ENCODE data around the gene ADGRG6. TPM values are rescaled to one million over a fixed set of nuclear protein-coding genes. Genes with fewer than 3 reads are reported as not detected.
"Not testable (repeated sequence)": the region's sequence is repeated elsewhere in the genome, so short reads cannot be mapped to it uniquely, and the experiment has no call there.

The ADGRG6 gene
- total and polyA plus RNA-seq, 3 experiments from 2014 or later, result 0.35 to 0.97 TPM; not detected in 1

DNA sequence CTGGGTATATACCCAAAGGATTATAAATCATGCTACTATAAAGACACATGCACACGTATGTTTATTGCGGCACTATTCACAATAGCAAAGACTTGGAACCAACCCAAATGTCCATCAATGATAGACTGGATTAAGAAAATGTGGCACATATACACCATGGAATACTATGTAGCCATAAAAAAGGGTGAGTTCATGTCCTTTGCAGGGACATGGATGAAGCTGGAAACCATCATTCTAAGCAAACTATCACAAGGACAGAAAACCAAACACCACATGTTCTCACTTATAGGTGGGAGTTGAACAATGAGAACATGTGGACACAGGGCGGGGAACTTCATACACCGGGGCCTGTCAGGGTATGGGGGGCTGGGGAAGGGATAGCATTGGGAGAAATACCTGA lies 18.7 kb upstream of the ADGRG6 start:
- H3K9me3 Mint-ChIP-seq, H3K4me3 Mint-ChIP-seq: not testable (repeated sequence)

DNA sequence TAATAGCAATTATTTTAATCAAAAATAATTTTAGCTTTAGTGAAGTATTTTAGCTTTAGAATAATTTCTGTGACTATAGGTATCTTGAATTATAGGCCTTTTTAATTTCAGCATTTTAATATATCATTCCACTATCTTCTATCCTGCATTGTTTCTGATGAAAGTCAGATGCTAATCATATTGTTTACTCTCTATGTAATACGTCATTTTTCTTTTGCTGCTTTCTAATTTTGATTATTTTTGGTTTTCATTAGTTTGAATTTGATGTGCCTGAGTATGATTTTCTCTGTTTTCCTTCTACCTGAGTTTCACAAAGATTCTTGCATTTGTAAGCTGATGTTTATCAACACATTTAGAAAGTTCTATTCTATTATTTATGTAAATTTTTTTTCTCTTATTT lies 17.4 kb upstream of the ADGRG6 start:
- Histone ChIP-seq H3K9me3 (ENCODE audit: low read length) (no peaks in the 10 kb centered on the region), H3K27me3 (ENCODE audit: insufficient read depth, low read length, poor library complexity, severe bottlenecking) (no peaks in the 10 kb centered on the region), H3K36me3 (ENCODE audit: insufficient read depth, low read length) (no peaks in the 10 kb centered on the region), H3K4me3 (ENCODE audit: low read length) (no peak overlapping the region), H3K4me1 (ENCODE audit: insufficient read depth, low read length) (no peaks in the 10 kb centered on the region), H3K27ac (ENCODE audit: low read depth, low read length) (no peak overlapping the region)
- H3K27me3 Mint-ChIP-seq, result peaks cover 9 to 10% of the 10 kb centered on the region in 2 donors
- POLR2A ChIA-PET, result no interaction called here
- H3K4me1 Mint-ChIP-seq, result no peaks in the 10 kb centered on the region
- H3K9me3 Mint-ChIP-seq, result peaks cover 0 to 8% (median 0%) of the 10 kb centered on the region in 5 donors
- CTCF ChIA-PET, result no interaction called here
- H3K27ac Mint-ChIP-seq, result no peak overlapping the region
- H3K4me3 Mint-ChIP-seq, result no peak overlapping the region
- H3K36me3 Mint-ChIP-seq, result no peaks in the 10 kb centered on the region
- no peak for DNase-seq

More for the DNA sequence above, 18.7 kb upstream of the ADGRG6 start:
- H3K27ac ChIP-seq (ENCODE audit: low read depth, low read length); H3K4me1 ChIP-seq (ENCODE audit: insufficient read depth, low read length); H3K36me3 Mint-ChIP-seq; CTCF ChIA-PET; H3K27me3 ChIP-seq (ENCODE audit: insufficient read depth, low read length, poor library complexity, severe bottlenecking); H3K9me3 ChIP-seq (ENCODE audit: low read length); DNase-seq; H3K4me1 Mint-ChIP-seq; H3K36me3 ChIP-seq (ENCODE audit: insufficient read depth, low read length); POLR2A ChIA-PET; H3K4me3 ChIP-seq (ENCODE audit: low read length); H3K27ac Mint-ChIP-seq: not testable (repeated sequence)
- H3K27me3 Mint-ChIP-seq, result peaks cover 7 to 13% of the 10 kb centered on the region in 2 donors

DNA sequence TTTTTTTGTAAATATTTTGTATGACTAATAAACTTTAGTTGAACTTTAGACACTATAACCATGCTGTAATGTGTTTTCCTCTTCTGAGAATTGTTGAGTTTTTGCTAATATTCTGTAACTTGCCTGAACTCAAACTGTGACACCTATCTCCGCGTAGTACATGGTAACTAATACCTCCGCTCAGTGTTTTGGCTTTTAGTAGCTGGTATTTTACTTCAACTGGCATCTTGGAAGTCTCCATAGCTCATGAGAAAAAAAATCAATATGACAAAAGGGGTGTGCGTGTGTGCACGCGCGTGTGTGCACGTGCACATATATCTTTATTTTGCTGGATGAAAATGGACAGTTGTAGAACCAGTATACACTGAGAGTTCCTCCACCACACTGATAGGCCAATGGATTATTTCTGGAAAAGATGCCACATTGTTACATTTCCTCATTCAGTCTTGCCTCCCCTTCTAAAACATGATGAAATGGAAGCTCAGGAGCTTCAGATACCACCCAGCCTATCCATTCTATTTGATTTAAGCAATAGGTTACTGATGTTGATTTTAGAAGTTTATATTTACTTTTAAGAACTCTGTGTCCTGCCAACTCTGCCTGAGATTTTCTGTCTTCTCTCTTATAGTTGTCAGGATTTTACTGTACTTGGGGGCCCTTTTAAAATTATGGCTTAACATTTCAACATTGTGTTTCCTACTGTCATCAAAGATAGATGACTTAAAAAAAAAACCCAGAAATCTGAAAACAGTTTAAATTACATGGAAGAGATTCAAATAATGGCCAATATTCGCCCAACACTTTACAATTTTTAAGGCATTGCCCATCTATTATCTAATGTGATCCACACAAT lies 16.3 kb upstream of the ADGRG6 start:
- no peaks in the 10 kb centered on the region for H3K9me3 ChIP-seq (ENCODE audit: low read length)
- Mint-ChIP-seq H3K4me3 (no peak overlapping the region), H3K36me3 (no peaks in the 10 kb centered on the region), H3K9me3 (peaks cover 0 to 8% (median 0%) of the 10 kb centered on the region in 5 donors), H3K4me1 (no peaks in the 10 kb centered on the region), H3K27ac (no peak overlapping the region), H3K27me3 (peaks cover 9 to 13% of the 10 kb centered on the region in 2 donors)
- H3K4me1 ChIP-seq (ENCODE audit: insufficient read depth, low read length), result no peaks in the 10 kb centered on the region
- CTCF ChIA-PET, result no interaction called here
- DNase-seq, result no peak
- no peaks in the 10 kb centered on the region for H3K36me3 ChIP-seq (ENCODE audit: insufficient read depth, low read length)
- no peak overlapping the region for H3K4me3 ChIP-seq (ENCODE audit: low read length)
- POLR2A ChIA-PET, result no interaction called here
- H3K27me3 ChIP-seq (ENCODE audit: insufficient read depth, low read length, poor library complexity, severe bottlenecking), result no peaks in the 10 kb centered on the region
- no peak overlapping the region for H3K27ac ChIP-seq (ENCODE audit: low read depth, low read length)

DNA sequence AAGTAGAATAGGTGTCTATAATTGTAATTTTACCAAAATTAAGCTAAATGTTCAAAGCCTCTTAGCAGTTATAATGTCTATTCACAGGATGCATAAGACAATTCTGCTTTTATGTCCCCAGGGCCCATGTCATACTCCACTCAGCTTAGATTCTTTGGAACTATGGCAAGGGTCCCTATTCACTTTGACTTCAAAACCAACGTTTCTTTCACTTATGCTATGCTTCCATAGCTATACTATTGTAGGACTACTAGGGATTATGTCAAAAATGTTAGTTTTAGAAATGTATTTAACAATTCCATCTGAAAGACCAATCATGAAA lies 15.8 kb upstream of the ADGRG6 start:
- Mint-ChIP-seq H3K27me3 (peaks cover 8 to 13% of the 10 kb centered on the region in 2 donors), H3K27ac (no peak overlapping the region), H3K4me1 (no peaks in the 10 kb centered on the region), H3K4me3 (no peak overlapping the region), H3K36me3 (no peaks in the 10 kb centered on the region), H3K9me3 (peaks cover 0 to 8% (median 0%) of the 10 kb centered on the region in 5 donors)
- Histone ChIP-seq H3K4me1 (ENCODE audit: insufficient read depth, low read length) (no peaks in the 10 kb centered on the region), H3K36me3 (ENCODE audit: insufficient read depth, low read length) (no peaks in the 10 kb centered on the region), H3K4me3 (ENCODE audit: low read length) (no peak overlapping the region), H3K27ac (ENCODE audit: low read depth, low read length) (no peak overlapping the region), H3K27me3 (ENCODE audit: insufficient read depth, low read length, poor library complexity, severe bottlenecking) (no peaks in the 10 kb centered on the region), H3K9me3 (ENCODE audit: low read length) (no peaks in the 10 kb centered on the region)
- no peak for DNase-seq
- CTCF ChIA-PET, result no interaction called here
- POLR2A ChIA-PET, result no interaction called here

DNA sequence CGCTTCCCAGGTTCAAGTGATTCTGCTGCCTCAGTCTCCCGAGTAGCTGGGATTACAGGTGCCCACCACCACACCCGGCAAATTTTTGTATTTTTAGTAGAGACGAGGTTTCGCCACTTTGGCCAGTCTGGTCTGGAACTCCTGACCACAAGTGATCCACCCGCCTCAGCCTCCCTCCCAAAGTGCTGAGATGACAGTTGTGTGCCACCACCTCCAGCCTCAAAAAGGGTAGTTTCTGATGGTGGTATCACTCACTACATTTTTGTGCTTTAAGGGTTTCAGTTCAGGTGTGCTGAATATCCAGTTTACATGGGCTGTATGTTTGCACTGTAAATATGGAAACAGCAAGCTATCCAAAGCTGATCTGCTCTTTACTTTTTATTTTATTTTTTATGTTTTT lies 12.1 kb upstream of the ADGRG6 start:
- Mint-ChIP-seq H3K4me3 (no peak overlapping the region), H3K27me3 (peaks cover 12 to 13% of the 10 kb centered on the region in 2 donors), H3K36me3 (no peaks in the 10 kb centered on the region), H3K9me3 (no peaks in the 10 kb centered on the region), H3K4me1 (no peaks in the 10 kb centered on the region), H3K27ac (no peak overlapping the region)
- Histone ChIP-seq H3K36me3 (ENCODE audit: insufficient read depth, low read length) (no peaks in the 10 kb centered on the region), H3K27ac (ENCODE audit: low read depth, low read length) (no peak overlapping the region), H3K4me3 (ENCODE audit: low read length) (no peak overlapping the region), H3K27me3 (ENCODE audit: insufficient read depth, low read length, poor library complexity, severe bottlenecking) (no peaks in the 10 kb centered on the region), H3K9me3 (ENCODE audit: low read length) (no peaks in the 10 kb centered on the region), H3K4me1 (ENCODE audit: insufficient read depth, low read length) (no peaks in the 10 kb centered on the region)
- DNase-seq, result no peak
- CTCF ChIA-PET, result no interaction called here
- POLR2A ChIA-PET, result no interaction called here

DNA sequence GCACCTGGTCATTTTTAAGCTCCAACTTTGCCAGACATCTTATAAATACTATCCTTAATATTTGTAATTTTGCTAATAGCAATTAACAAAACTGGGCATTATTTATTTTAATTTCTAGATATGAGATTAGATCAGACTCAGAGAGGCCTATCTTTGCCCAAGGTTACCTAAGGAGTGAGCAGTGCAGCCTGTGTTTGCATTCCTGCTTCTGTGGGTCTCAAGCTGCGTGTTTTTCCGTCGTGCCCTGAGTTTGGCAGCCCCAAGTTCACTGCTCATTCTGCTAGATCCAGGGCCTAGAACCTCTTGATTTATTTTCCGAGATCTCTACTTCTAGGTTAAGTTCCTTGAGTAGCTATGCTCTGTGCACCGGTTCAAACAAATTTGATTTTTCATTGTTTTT lies 11.0 kb upstream of the ADGRG6 start:
- Histone ChIP-seq H3K27me3 (ENCODE audit: insufficient read depth, low read length, poor library complexity, severe bottlenecking) (no peaks in the 10 kb centered on the region), H3K27ac (ENCODE audit: low read depth, low read length) (no peak overlapping the region), H3K9me3 (ENCODE audit: low read length) (no peaks in the 10 kb centered on the region), H3K36me3 (ENCODE audit: insufficient read depth, low read length) (no peaks in the 10 kb centered on the region), H3K4me1 (ENCODE audit: insufficient read depth, low read length) (no peaks in the 10 kb centered on the region), H3K4me3 (ENCODE audit: low read length) (no peak overlapping the region)
- ChIA-PET POLR2A (no interaction called here), CTCF (interaction anchor here (0.8 kb wide), 1 partner anchor 10 kb away, joined by 4 read pairs; the partner anchor contains the start of gene ADGRG6)
- DNase-seq, result no peak
- no peaks in the 10 kb centered on the region for H3K9me3 Mint-ChIP-seq
- no peak overlapping the region for H3K4me3 Mint-ChIP-seq
- H3K27me3 Mint-ChIP-seq, result peaks cover 11 to 23% of the 10 kb centered on the region in 2 donors
- H3K36me3 Mint-ChIP-seq, result no peaks in the 10 kb centered on the region
- no peaks in the 10 kb centered on the region for H3K4me1 Mint-ChIP-seq
- H3K27ac Mint-ChIP-seq, result no peak overlapping the region

DNA sequence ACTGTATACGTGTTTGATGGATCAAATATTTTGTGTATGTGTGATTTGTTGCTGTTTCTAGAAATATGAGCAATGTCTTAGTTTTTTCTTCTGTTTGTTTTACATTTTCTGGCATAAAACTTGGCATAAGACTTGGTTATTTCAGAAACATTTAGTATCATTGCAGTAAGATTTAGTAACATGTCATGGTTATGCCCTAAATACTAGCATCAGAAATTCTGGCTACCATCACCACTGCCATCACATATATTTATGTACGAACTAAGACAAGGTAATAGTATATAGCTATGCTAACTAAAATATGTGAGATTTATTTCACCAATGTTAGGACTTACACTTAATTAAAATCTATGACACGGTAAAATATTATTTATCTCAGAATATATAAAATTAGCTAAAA lies 10.3 kb upstream of the ADGRG6 start:
- DNase-seq, result no peak
- Mint-ChIP-seq H3K4me3 (no peak overlapping the region), H3K27me3 (peaks cover 15 to 24% of the 10 kb centered on the region in 2 donors), H3K27ac (no peak overlapping the region), H3K9me3 (no peaks in the 10 kb centered on the region), H3K4me1 (no peaks in the 10 kb centered on the region), H3K36me3 (no peaks in the 10 kb centered on the region)
- Histone ChIP-seq H3K36me3 (ENCODE audit: insufficient read depth, low read length) (no peaks in the 10 kb centered on the region), H3K27ac (ENCODE audit: low read depth, low read length) (no peak overlapping the region), H3K4me3 (ENCODE audit: low read length) (no peak overlapping the region), H3K9me3 (ENCODE audit: low read length) (no peaks in the 10 kb centered on the region), H3K4me1 (ENCODE audit: insufficient read depth, low read length) (no peaks in the 10 kb centered on the region), H3K27me3 (ENCODE audit: insufficient read depth, low read length, poor library complexity, severe bottlenecking) (no peaks in the 10 kb centered on the region)
- ChIA-PET POLR2A (no interaction called here), CTCF (interaction anchor here (0.8 kb wide), 1 partner anchor 10 kb away, joined by 4 read pairs; the partner anchor contains the start of gene ADGRG6)

DNA sequence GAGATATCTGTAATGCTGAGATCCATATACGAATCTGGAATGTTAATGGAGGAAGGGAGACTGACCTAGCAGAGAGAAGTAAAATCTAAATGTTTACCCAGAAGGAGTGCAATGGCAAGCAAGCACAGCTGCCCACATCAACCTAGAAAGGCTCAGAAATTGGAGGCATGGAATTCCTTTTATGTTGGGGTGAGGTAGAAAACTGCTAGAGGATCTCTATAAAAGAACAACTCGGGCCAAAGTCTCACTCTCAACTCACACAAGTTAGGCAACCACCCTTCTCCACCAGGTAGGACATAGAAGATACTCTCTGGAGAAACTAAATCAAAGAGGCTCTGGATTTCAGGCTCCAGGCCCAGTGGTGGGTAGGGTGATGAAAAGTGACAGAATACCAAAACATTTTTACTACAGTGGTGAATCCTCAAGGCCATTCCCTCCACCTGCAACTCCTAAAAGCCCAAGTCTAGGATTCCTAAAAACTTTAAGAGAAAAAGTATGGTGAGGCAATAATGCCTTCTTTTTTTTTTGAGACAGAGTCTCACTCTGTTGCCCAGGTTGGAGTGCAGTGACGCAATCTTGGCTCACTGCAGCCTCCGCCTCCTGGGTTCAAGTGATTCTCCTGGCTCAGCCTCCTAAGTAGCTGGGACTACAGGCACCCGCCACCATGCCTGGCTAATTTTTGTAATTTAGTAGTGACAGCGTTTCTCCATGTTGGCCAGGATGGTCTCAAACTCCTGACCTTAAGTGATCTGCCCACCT lies 9.5 kb upstream of the ADGRG6 start:
- POLR2A ChIA-PET, result no interaction called here
- Mint-ChIP-seq H3K4me3 (no peak overlapping the region), H3K9me3 (no peaks in the 10 kb centered on the region), H3K27ac (no peak overlapping the region), H3K4me1 (no peaks in the 10 kb centered on the region), H3K36me3 (no peaks in the 10 kb centered on the region), H3K27me3 (peaks cover 15 to 24% of the 10 kb centered on the region in 2 donors)
- Histone ChIP-seq H3K27ac (ENCODE audit: low read depth, low read length) (no peak overlapping the region), H3K27me3 (ENCODE audit: insufficient read depth, low read length, poor library complexity, severe bottlenecking) (no peaks in the 10 kb centered on the region), H3K4me3 (ENCODE audit: low read length) (no peak overlapping the region), H3K36me3 (ENCODE audit: insufficient read depth, low read length) (no peaks in the 10 kb centered on the region), H3K9me3 (ENCODE audit: low read length) (no peaks in the 10 kb centered on the region), H3K4me1 (ENCODE audit: insufficient read depth, low read length) (no peaks in the 10 kb centered on the region)
- DNase-seq, result no peak
- CTCF ChIA-PET, result no interaction called here
